ENCODE results near the gene FRMPD4. TPM values are rescaled to one million over a fixed set of nuclear protein-coding genes. Genes with fewer than 3 reads are reported as not detected.

FRMPD4 gene
- total and polyA plus RNA-seq, 2 donors (not counting 3 experiments of a cell fraction or from before 2014, with no cell fraction given): not detected

- H3K4me2 ChIP-seq (ENCODE audit: insufficient read depth, low read length): no peak overlapping the region
- H3K9ac ChIP-seq (replicated peaks; ENCODE audit: extremely low read depth, insufficient read depth, low read length): no peak overlapping the region
- no peaks in the 10 kb centered on the region for H3K9me3 ChIP-seq (replicated peaks; ENCODE audit: control insufficient read depth, insufficient read depth, low read length)
- intact Hi-C loops (cut with micrococcal nuclease): no loop called here
- no peak overlapping the region for H3K4me3 ChIP-seq (replicated peaks in 1 of 3; ENCODE audit: insufficient read depth in 1 of 3, low read depth in 1 of 3, low read length in 3 of 3)
- no peak for TF ChIP-seq CTCF (IDR thresholded peaks at IDR 0.05; ENCODE audit: extremely low read depth in 1 of 2, insufficient read depth in 1 of 2, low read depth in 1 of 2, low read length in 2 of 2)
- TF ChIP-seq JUN (IDR thresholded peaks at IDR 0.05; ENCODE audit: borderline replicate concordance, insufficient read depth, insufficient read length, low read depth): no peak
- TF ChIP-seq POLR2AphosphoS5 (IDR thresholded peaks at IDR 0.05; ENCODE audit: insufficient read depth, low read depth, low read length): no peak
- TF ChIP-seq POLR2A (IDR thresholded peaks at IDR 0.05; ENCODE audit: low read depth, low read length): no peak
- dilution Hi-C loops (cut with MboI; ENCODE audit: extremely low pct_ligation_motif_present, low sequenced_read_pairs): no loop called here
- H2AFZ ChIP-seq (ENCODE audit: low read depth, low read length): no peak overlapping the region
- FAIRE-seq (no peak), DNase-seq (ENCODE audit: low read depth, low spot score) (no peak)
- H3K27ac ChIP-seq (ENCODE audit: insufficient read depth, low read depth, low read length): no peak overlapping the region
- H3K79me2 ChIP-seq (ENCODE audit: control insufficient read depth, insufficient read depth, low read length): no peaks in the 10 kb centered on the region
- POLR2A ChIA-PET: no interaction called here
- H3K27me3 ChIP-seq (ENCODE audit: control insufficient read depth in 2 of 2, insufficient read depth in 2 of 2, low read length in 2 of 2): no peaks in the 10 kb centered on the region
- H3K36me3 ChIP-seq (ENCODE audit: control insufficient read depth in 2 of 2, extremely low read depth in 1 of 2, insufficient read depth in 2 of 2, low read length in 2 of 2): no peaks in the 10 kb centered on the region
- H4K20me1 ChIP-seq (replicated peaks; ENCODE audit: control insufficient read depth, extremely low read depth, insufficient read depth, low read length): no peaks in the 10 kb centered on the region
- CTCF ChIA-PET: no interaction called here
- H3K9me1 ChIP-seq (replicated peaks; ENCODE audit: control insufficient read depth, extremely low read depth, insufficient read depth, low read length): no peaks in the 10 kb centered on the region
- no TSS peak for BruUV-seq (replicated peaks)
- no peaks in the 10 kb centered on the region for H3K4me1 ChIP-seq (ENCODE audit: control insufficient read depth, extremely low read depth, insufficient read depth, low read length)
Observed at GRCh38 chrX:12309744-12310076, 171.4 kb downstream of the FRMPD4 start.

GRCh38 chrX:12314651-12315050 lies 176.4 kb downstream of the FRMPD4 start:
- H3K4me1 ChIP-seq (ENCODE audit: control insufficient read depth, extremely low read depth, insufficient read depth, low read length): no peaks in the 10 kb centered on the region
- FAIRE-seq (no peak), DNase-seq (ENCODE audit: low read depth, low spot score) (no peak)
- no peak overlapping the region for H2AFZ ChIP-seq (ENCODE audit: low read depth, low read length)
- no peak overlapping the region for H3K27ac ChIP-seq (ENCODE audit: insufficient read depth, low read depth, low read length)
- no peaks in the 10 kb centered on the region for H3K9me3 ChIP-seq (replicated peaks; ENCODE audit: control insufficient read depth, insufficient read depth, low read length)
- dilution Hi-C loops (cut with MboI; ENCODE audit: extremely low pct_ligation_motif_present, low sequenced_read_pairs): no loop called here
- H3K9me1 ChIP-seq (replicated peaks; ENCODE audit: control insufficient read depth, extremely low read depth, insufficient read depth, low read length): no peaks in the 10 kb centered on the region
- no peak overlapping the region for H3K4me3 ChIP-seq (replicated peaks in 1 of 3; ENCODE audit: insufficient read depth in 1 of 3, low read depth in 1 of 3, low read length in 3 of 3)
- no TSS peak for BruUV-seq (replicated peaks)
- TF ChIP-seq POLR2A (IDR thresholded peaks at IDR 0.05; ENCODE audit: low read depth, low read length) (no peak), MYC (IDR thresholded peaks at IDR 0.05; ENCODE audit: low read depth, low read length) (no peak), MAX (IDR thresholded peaks at IDR 0.05; ENCODE audit: insufficient read depth, insufficient read length) (no peak), POLR2AphosphoS5 (IDR thresholded peaks at IDR 0.05; ENCODE audit: insufficient read depth, low read depth, low read length) (no peak), CTCF (IDR thresholded peaks at IDR 0.05; ENCODE audit: extremely low read depth in 1 of 2, insufficient read depth in 1 of 2, low read depth in 1 of 2, low read length in 2 of 2) (no peak), GATA2 (IDR thresholded peaks at IDR 0.05; ENCODE audit: insufficient read depth, insufficient read length, low read depth, low read length) (no peak), FOS (IDR thresholded peaks at IDR 0.05; ENCODE audit: borderline replicate concordance, insufficient read depth, low read length) (no peak), JUN (IDR thresholded peaks at IDR 0.05; ENCODE audit: borderline replicate concordance, insufficient read depth, insufficient read length, low read depth) (no peak), EZH2 (IDR thresholded peaks at IDR 0.05; ENCODE audit: borderline replicate concordance, low read depth, low read length, severe bottlenecking) (no peak)
- no peaks in the 10 kb centered on the region for H3K36me3 ChIP-seq (ENCODE audit: control insufficient read depth in 2 of 2, extremely low read depth in 1 of 2, insufficient read depth in 2 of 2, low read length in 2 of 2)
- ChIA-PET POLR2A (no interaction called here), CTCF (no interaction called here)
- intact Hi-C loops (cut with micrococcal nuclease): no loop called here
- no peak overlapping the region for H3K4me2 ChIP-seq (ENCODE audit: insufficient read depth, low read length)
- no peaks in the 10 kb centered on the region for H3K79me2 ChIP-seq (ENCODE audit: control insufficient read depth, insufficient read depth, low read length)
- no peaks in the 10 kb centered on the region for H3K27me3 ChIP-seq (ENCODE audit: control insufficient read depth in 2 of 2, insufficient read depth in 2 of 2, low read length in 2 of 2)
- H3K9ac ChIP-seq (replicated peaks; ENCODE audit: extremely low read depth, insufficient read depth, low read length): no peak overlapping the region
- no peaks in the 10 kb centered on the region for H4K20me1 ChIP-seq (replicated peaks; ENCODE audit: control insufficient read depth, extremely low read depth, insufficient read depth, low read length)
